ENCODE measurements around the gene POFUT1.
A peak's percentile ranks its signal among the peaks of the same experiment; 100 is the strongest.
"Not testable (repeated sequence)": the region's sequence is repeated elsewhere in the genome, so short reads cannot be mapped to it uniquely, and the experiment has no call there.

POFUT1 gene

GRCh38 chr20:32195581-32195980, 12.1 kb upstream of the POFUT1 start:
- Histone ChIP-seq H3K9ac (ENCODE audit: low read length in 5 of 5) (no peak overlapping the region), H3K4me1 (ENCODE audit: control insufficient read depth in 5 of 5, insufficient read depth in 5 of 5, low read length in 5 of 5) (peaks cover 0 to 7% (median 1%) of the 10 kb centered on the region in 5 donors)

GRCh38 chr20:32196613-32197012, 11.1 kb upstream of the POFUT1 start:
- not testable (repeated sequence) for H3K4me3 ChIP-seq (ENCODE audit: low read depth in 1 of 5, low read length in 5 of 5); H3K27ac ChIP-seq (ENCODE audit: low read depth, low read length); H3K27me3 ChIP-seq (ENCODE audit: control insufficient read depth in 5 of 5, insufficient read depth in 4 of 5, low read length in 5 of 5); H3K9me3 ChIP-seq (ENCODE audit: control insufficient read depth in 5 of 5, low read length in 5 of 5); H3K9ac ChIP-seq (ENCODE audit: low read length in 5 of 5); H3K4me1 ChIP-seq (ENCODE audit: control insufficient read depth in 5 of 5, insufficient read depth in 5 of 5, low read length in 5 of 5)
- peaks cover 0 to 68% (median 58%) of the 10 kb centered on the region in 5 donors for H3K36me3 ChIP-seq (ENCODE audit: control insufficient read depth in 5 of 5, insufficient read depth in 5 of 5, low read length in 5 of 5)

More at GRCh38 chr20:32195581-32195980, 12.1 kb upstream of the POFUT1 start:
- H3K36me3 ChIP-seq (ENCODE audit: control insufficient read depth in 5 of 5, insufficient read depth in 5 of 5, low read length in 5 of 5) = peaks cover 0 to 58% (median 49%) of the 10 kb centered on the region in 5 donors
- H3K27ac ChIP-seq (ENCODE audit: low read depth, low read length) = no peak overlapping the region
- no peaks in the 10 kb centered on the region for H3K9me3 ChIP-seq (ENCODE audit: control insufficient read depth in 5 of 5, low read length in 5 of 5)
- H3K4me3 ChIP-seq (ENCODE audit: low read depth in 1 of 5, low read length in 5 of 5) = no peak overlapping the region
- H3K27me3 ChIP-seq (ENCODE audit: control insufficient read depth in 5 of 5, insufficient read depth in 4 of 5, low read length in 5 of 5) = no peaks in the 10 kb centered on the region

- H3K9ac ChIP-seq (ENCODE audit: low read length in 5 of 5); H3K9me3 ChIP-seq (ENCODE audit: control insufficient read depth in 5 of 5, low read length in 5 of 5); H3K4me3 ChIP-seq (ENCODE audit: low read depth in 1 of 5, low read length in 5 of 5); H3K4me1 ChIP-seq (ENCODE audit: control insufficient read depth in 5 of 5, insufficient read depth in 5 of 5, low read length in 5 of 5); H3K27ac ChIP-seq (ENCODE audit: low read depth, low read length); H3K27me3 ChIP-seq (ENCODE audit: control insufficient read depth in 5 of 5, insufficient read depth in 4 of 5, low read length in 5 of 5): not testable (repeated sequence)
- peaks cover 0 to 71% (median 60%) of the 10 kb centered on the region in 5 donors for H3K36me3 ChIP-seq (ENCODE audit: control insufficient read depth in 5 of 5, insufficient read depth in 5 of 5, low read length in 5 of 5)
These were observed 10.5 kb upstream of the POFUT1 start for GRCh38 chr20:32197136-32197535.

GRCh38 chr20:32199006-32199405, 8.7 kb upstream of the POFUT1 start:
- H3K4me3 ChIP-seq (ENCODE audit: low read depth in 1 of 5, low read length in 5 of 5) = no peak overlapping the region
- H3K36me3 ChIP-seq (ENCODE audit: control insufficient read depth in 5 of 5, insufficient read depth in 5 of 5, low read length in 5 of 5) = peaks cover 0 to 76% (median 60%) of the 10 kb centered on the region in 5 donors
- no peaks in the 10 kb centered on the region for H3K9me3 ChIP-seq (ENCODE audit: control insufficient read depth in 5 of 5, low read length in 5 of 5)
- no peaks in the 10 kb centered on the region for H3K27me3 ChIP-seq (ENCODE audit: control insufficient read depth in 5 of 5, insufficient read depth in 4 of 5, low read length in 5 of 5)
- H3K9ac ChIP-seq (ENCODE audit: low read length in 5 of 5) = no peak overlapping the region
- H3K27ac ChIP-seq (ENCODE audit: low read depth, low read length) = no peak overlapping the region
- H3K4me1 ChIP-seq (ENCODE audit: control insufficient read depth in 5 of 5, insufficient read depth in 5 of 5, low read length in 5 of 5) = peaks cover 0 to 13% (median 10%) of the 10 kb centered on the region in 5 donors

GRCh38 chr20:32201296-32201976, 6.2 kb upstream of the POFUT1 start:
- peaks cover 0 to 55% (median 42%) of the 10 kb centered on the region in 5 donors for H3K36me3 ChIP-seq (ENCODE audit: control insufficient read depth in 5 of 5, insufficient read depth in 5 of 5, low read length in 5 of 5)
- no peaks in the 10 kb centered on the region for H3K9me3 ChIP-seq (ENCODE audit: control insufficient read depth in 5 of 5, low read length in 5 of 5)
- H3K4me3 ChIP-seq (ENCODE audit: low read depth in 1 of 5, low read length in 5 of 5) = no peak overlapping the region
- H3K27me3 ChIP-seq (ENCODE audit: control insufficient read depth in 5 of 5, insufficient read depth in 4 of 5, low read length in 5 of 5) = no peaks in the 10 kb centered on the region
- H3K9ac ChIP-seq (ENCODE audit: low read length in 5 of 5) = no peak overlapping the region
- H3K4me1 ChIP-seq (ENCODE audit: control insufficient read depth in 5 of 5, insufficient read depth in 5 of 5, low read length in 5 of 5) = peaks cover under 1 to 35% (median 34%) of the 10 kb centered on the region in 5 donors
- H3K27ac ChIP-seq (ENCODE audit: low read depth, low read length) = no peak overlapping the region

- no peak overlapping the region for H3K27ac ChIP-seq (ENCODE audit: low read depth, low read length)
- no peaks in the 10 kb centered on the region for H3K9me3 ChIP-seq (ENCODE audit: control insufficient read depth in 5 of 5, low read length in 5 of 5)
- H3K27me3 ChIP-seq (ENCODE audit: control insufficient read depth in 5 of 5, insufficient read depth in 4 of 5, low read length in 5 of 5) = no peaks in the 10 kb centered on the region
- no peak overlapping the region for H3K4me3 ChIP-seq (ENCODE audit: low read depth in 1 of 5, low read length in 5 of 5)
- H3K36me3 ChIP-seq (ENCODE audit: control insufficient read depth in 5 of 5, insufficient read depth in 5 of 5, low read length in 5 of 5) = peaks cover 0 to 49% (median 38%) of the 10 kb centered on the region in 5 donors
- peak overlapping the region in 1 of 5 donors; percentile 27 for H3K9ac ChIP-seq (ENCODE audit: low read length in 5 of 5)
- peaks cover 4 to 40% (median 39%) of the 10 kb centered on the region in 5 donors for H3K4me1 ChIP-seq (ENCODE audit: control insufficient read depth in 5 of 5, insufficient read depth in 5 of 5, low read length in 5 of 5)
These were observed 5.7 kb upstream of the POFUT1 start for GRCh38 chr20:32201977-32202363.

GRCh38 chr20:32203356-32204204, 4.1 kb upstream of the POFUT1 start:
- no peaks in the 10 kb centered on the region for H3K27me3 ChIP-seq (ENCODE audit: control insufficient read depth in 5 of 5, insufficient read depth in 4 of 5, low read length in 5 of 5)
- peak overlapping the region in 2 of 5 donors; percentile 32 to 98 for H3K9ac ChIP-seq (ENCODE audit: low read length in 5 of 5)
- no peaks in the 10 kb centered on the region for H3K9me3 ChIP-seq (ENCODE audit: control insufficient read depth in 5 of 5, low read length in 5 of 5)
- H3K4me3 ChIP-seq (ENCODE audit: low read depth in 1 of 5, low read length in 5 of 5) = no peak overlapping the region
- peaks cover 0 to 34% (median 26%) of the 10 kb centered on the region in 5 donors for H3K36me3 ChIP-seq (ENCODE audit: control insufficient read depth in 5 of 5, insufficient read depth in 5 of 5, low read length in 5 of 5)
- H3K27ac ChIP-seq (ENCODE audit: low read depth, low read length) = no peak overlapping the region
- H3K4me1 ChIP-seq (ENCODE audit: control insufficient read depth in 5 of 5, insufficient read depth in 5 of 5, low read length in 5 of 5) = peaks cover 7 to 51% (median 49%) of the 10 kb centered on the region in 5 donors

GRCh38 chr20:32204205-32205109, 3.2 kb upstream of the POFUT1 start:
- H3K27ac ChIP-seq (ENCODE audit: low read depth, low read length) = no peak overlapping the region
- H3K27me3 ChIP-seq (ENCODE audit: control insufficient read depth in 5 of 5, insufficient read depth in 4 of 5, low read length in 5 of 5) = no peaks in the 10 kb centered on the region
- no peaks in the 10 kb centered on the region for H3K9me3 ChIP-seq (ENCODE audit: control insufficient read depth in 5 of 5, low read length in 5 of 5)
- H3K4me1 ChIP-seq (ENCODE audit: control insufficient read depth in 5 of 5, insufficient read depth in 5 of 5, low read length in 5 of 5) = peaks cover 7 to 60% (median 56%) of the 10 kb centered on the region in 5 donors
- H3K9ac ChIP-seq (ENCODE audit: low read length in 5 of 5) = peak overlapping the region in 3 of 5 donors; percentile 43 to 98 (median 65)
- H3K36me3 ChIP-seq (ENCODE audit: control insufficient read depth in 5 of 5, insufficient read depth in 5 of 5, low read length in 5 of 5) = peaks cover 0 to 26% (median 18%) of the 10 kb centered on the region in 5 donors
- no peak overlapping the region for H3K4me3 ChIP-seq (ENCODE audit: low read depth in 1 of 5, low read length in 5 of 5)

GRCh38 chr20:32205110-32205842, 2.4 kb upstream of the POFUT1 start:
- Histone ChIP-seq H3K4me3 (ENCODE audit: low read depth in 1 of 5, low read length in 5 of 5) (no peak overlapping the region), H3K27ac (ENCODE audit: low read depth, low read length) (no peak overlapping the region), H3K27me3 (ENCODE audit: control insufficient read depth in 5 of 5, insufficient read depth in 4 of 5, low read length in 5 of 5) (no peaks in the 10 kb centered on the region), H3K4me1 (ENCODE audit: control insufficient read depth in 5 of 5, insufficient read depth in 5 of 5, low read length in 5 of 5) (peaks cover 7 to 61% (median 56%) of the 10 kb centered on the region in 5 donors), H3K9me3 (ENCODE audit: control insufficient read depth in 5 of 5, low read length in 5 of 5) (no peaks in the 10 kb centered on the region), H3K36me3 (ENCODE audit: control insufficient read depth in 5 of 5, insufficient read depth in 5 of 5, low read length in 5 of 5) (peaks cover 3 to 28% (median 17%) of the 10 kb centered on the region in 5 donors), H3K9ac (ENCODE audit: low read length in 5 of 5) (peak overlapping the region in 4 of 5 donors; percentile 1 to 98 (median 47))

Measured in subcutaneous abdominal adipose tissue (tissue), 5 donors.